Astrocyte (in vitro differentiated cells and primary cell): ENCODE data around the gene LHFPL3. TPM values are rescaled to one million over a fixed set of nuclear protein-coding genes. Genes with fewer than 3 reads are reported as not detected.

Source experiments
- DNase-seq: peaks from one replicate; pipeline ENCODE4 v3.0.0-alpha.2; 2010; ENCODE audit warnings: low read depth
- FAIRE-seq: peaks from 2 replicates; lab custom pipeline; 2011; peaks lifted over from hg19 to GRCh38; lab: Jason Lieb, UNC
- H2AFZ ChIP-seq: 2 replicates; pipeline ENCODE4 v1.6.0; 2012; ENCODE audit warnings: low read depth, low read length, inconsistent platforms
- H3K27ac ChIP-seq: 2 replicates; pipeline ENCODE4 v1.5.1; 2011; ENCODE audit warnings: low read depth, low read length, inconsistent platforms
- H3K27me3 ChIP-seq: 2 replicates; pipeline ENCODE4 v1.6.0; 2011; ENCODE audit warnings: low read length, inconsistent platforms; ENCODE audit not compliant: insufficient read depth
- H3K36me3 ChIP-seq: 2 replicates; pipeline ENCODE4 v1.5.1; 2011; ENCODE audit warnings: low read length, inconsistent platforms; ENCODE audit not compliant: insufficient read depth
- H3K4me1 ChIP-seq: 2 replicates; pipeline ENCODE4 v1.5.1; 2011; ENCODE audit warnings: low read length, inconsistent platforms; ENCODE audit not compliant: insufficient read depth
- H3K4me2 ChIP-seq: 2 replicates; pipeline ENCODE4 v1.6.0; 2012; ENCODE audit warnings: low read length, inconsistent platforms
- H3K4me3 ChIP-seq: 2 replicates; pipeline ENCODE4 v1.5.1; 2011; ENCODE audit warnings: low read depth, mild to moderate bottlenecking, low read length, inconsistent platforms; ENCODE audit not compliant: insufficient read depth
- H3K79me2 ChIP-seq: 2 replicates; pipeline ENCODE4 v1.6.0; 2012; ENCODE audit warnings: mild to moderate bottlenecking, low read length, inconsistent platforms; ENCODE audit not compliant: insufficient read depth
- H3K9ac ChIP-seq: 2 replicates; pipeline ENCODE4 v1.6.0; 2012; ENCODE audit warnings: mild to moderate bottlenecking, low read length, inconsistent platforms
- H3K9me3 ChIP-seq: 2 replicates; pipeline ENCODE4 v1.5.1; 2012; ENCODE audit warnings: low read depth, mild to moderate bottlenecking, low read length, inconsistent platforms; ENCODE audit not compliant: insufficient read depth
- H4K20me1 ChIP-seq: 2 replicates; pipeline ENCODE4 v1.6.0; 2012; ENCODE audit warnings: low read length, inconsistent platforms; ENCODE audit not compliant: insufficient read depth
- H3K27ac Mint-ChIP-seq: one replicate; pipeline ENCODE4 v1.8.0; 2021; ENCODE audit warnings: mild to moderate bottlenecking, mixed read lengths; ENCODE audit not compliant: unreplicated experiment
- H3K27me3 Mint-ChIP-seq: one replicate; pipeline ENCODE4 v1.8.0; 2021; ENCODE audit warnings: low read depth, mixed read lengths; ENCODE audit not compliant: unreplicated experiment
- H3K36me3 Mint-ChIP-seq: one replicate; pipeline ENCODE4 v1.8.0; 2021; ENCODE audit warnings: low read depth, mixed read lengths; ENCODE audit not compliant: unreplicated experiment
- H3K4me1 Mint-ChIP-seq: one replicate; pipeline ENCODE4 v1.8.0; 2021; ENCODE audit warnings: low read depth, mixed read lengths; ENCODE audit not compliant: unreplicated experiment
- H3K4me3 Mint-ChIP-seq: one replicate; pipeline ENCODE4 v1.8.0; 2021; ENCODE audit warnings: mild to moderate bottlenecking, moderate library complexity, mixed read lengths; ENCODE audit not compliant: unreplicated experiment
- H3K9me3 Mint-ChIP-seq: one replicate; pipeline ENCODE4 v1.8.0; 2021; ENCODE audit warnings: mild to moderate bottlenecking, mixed read lengths; ENCODE audit not compliant: unreplicated experiment
- EZH2 ChIP-seq: IDR thresholded peaks from 2 replicates; pipeline ENCODE4 v1.6.1; 2012; ENCODE audit warnings: mild to moderate bottlenecking, low read length, inconsistent platforms; ENCODE audit not compliant: insufficient read depth
- total RNA-seq: library from RNA; stranded (reverse); gene quantifications from 2 replicates; pipeline ENCODE4 v1.2.1, GENCODE V29; 2021
- TF ChIP-seq, protein P1 (sequence below): IDR thresholded peaks from 2 replicates; pipeline ENCODE4 v1.5.1; 2011; ENCODE audit warnings: low read depth, mild to moderate bottlenecking, inconsistent platforms, low read length, moderate library complexity; ENCODE audit not compliant: insufficient read depth

Gene LHFPL3
- total RNA-seq, 1 donor from 2014 or later, result not detected

DNA sequence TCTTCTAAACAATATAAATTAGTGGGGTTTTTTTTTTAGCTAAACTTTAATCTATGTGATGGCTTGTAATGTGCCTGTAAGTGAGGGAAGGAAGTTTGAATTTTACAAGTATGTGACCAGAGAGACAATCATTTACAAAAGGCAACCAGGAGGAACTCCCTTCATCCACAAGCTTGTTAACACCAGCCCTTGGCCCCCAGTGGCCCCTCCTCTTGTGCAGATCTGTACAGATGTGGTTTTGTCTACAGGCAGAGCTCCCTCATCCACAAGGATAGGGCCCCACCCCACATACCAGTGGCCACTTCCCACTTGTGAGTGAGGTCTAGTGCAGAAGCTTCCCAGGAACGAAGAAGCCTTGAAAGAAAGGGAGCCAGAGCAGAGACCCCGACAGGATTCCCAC lies 451.5 kb downstream of the LHFPL3 start:
- Mint-ChIP-seq H3K9me3 (no peaks in the 10 kb centered on the region), H3K4me1 (no peaks in the 10 kb centered on the region), H3K27ac (no peak overlapping the region), H3K27me3 (peaks cover 2% of the 10 kb centered on the region), H3K36me3 (no peaks in the 10 kb centered on the region), H3K4me3 (no peak overlapping the region)
- no peaks in the 10 kb centered on the region for H4K20me1 ChIP-seq
- H3K27ac ChIP-seq, result no peak overlapping the region
- no peak overlapping the region for H3K4me2 ChIP-seq
- H3K4me3 ChIP-seq, result no peak overlapping the region
- H3K9me3 ChIP-seq, result no peaks in the 10 kb centered on the region
- no peaks in the 10 kb centered on the region for H3K27me3 ChIP-seq
- H2AFZ ChIP-seq, result no peak overlapping the region
- no peak overlapping the region for H3K9ac ChIP-seq
- TF ChIP-seq, protein P1, sequence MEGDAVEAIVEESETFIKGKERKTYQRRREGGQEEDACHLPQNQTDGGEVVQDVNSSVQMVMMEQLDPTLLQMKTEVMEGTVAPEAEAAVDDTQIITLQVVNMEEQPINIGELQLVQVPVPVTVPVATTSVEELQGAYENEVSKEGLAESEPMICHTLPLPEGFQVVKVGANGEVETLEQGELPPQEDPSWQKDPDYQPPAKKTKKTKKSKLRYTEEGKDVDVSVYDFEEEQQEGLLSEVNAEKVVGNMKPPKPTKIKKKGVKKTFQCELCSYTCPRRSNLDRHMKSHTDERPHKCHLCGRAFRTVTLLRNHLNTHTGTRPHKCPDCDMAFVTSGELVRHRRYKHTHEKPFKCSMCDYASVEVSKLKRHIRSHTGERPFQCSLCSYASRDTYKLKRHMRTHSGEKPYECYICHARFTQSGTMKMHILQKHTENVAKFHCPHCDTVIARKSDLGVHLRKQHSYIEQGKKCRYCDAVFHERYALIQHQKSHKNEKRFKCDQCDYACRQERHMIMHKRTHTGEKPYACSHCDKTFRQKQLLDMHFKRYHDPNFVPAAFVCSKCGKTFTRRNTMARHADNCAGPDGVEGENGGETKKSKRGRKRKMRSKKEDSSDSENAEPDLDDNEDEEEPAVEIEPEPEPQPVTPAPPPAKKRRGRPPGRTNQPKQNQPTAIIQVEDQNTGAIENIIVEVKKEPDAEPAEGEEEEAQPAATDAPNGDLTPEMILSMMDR, result no peak
- no peak for TF ChIP-seq EZH2
- FAIRE-seq (no peak), DNase-seq (no peak)
- no peaks in the 10 kb centered on the region for H3K36me3 ChIP-seq
- H3K79me2 ChIP-seq, result no peaks in the 10 kb centered on the region
- H3K4me1 ChIP-seq, result no peaks in the 10 kb centered on the region

- Mint-ChIP-seq H3K4me3 (no peak overlapping the region), H3K36me3 (no peaks in the 10 kb centered on the region), H3K27ac (no peak overlapping the region), H3K4me1 (no peaks in the 10 kb centered on the region), H3K27me3 (no peaks in the 10 kb centered on the region), H3K9me3 (no peaks in the 10 kb centered on the region)
- H3K27ac ChIP-seq, result no peak overlapping the region
- no peaks in the 10 kb centered on the region for H4K20me1 ChIP-seq
- H3K4me3 ChIP-seq, result no peak overlapping the region
- FAIRE-seq (no peak), DNase-seq (no peak)
- H3K9me3 ChIP-seq, result no peaks in the 10 kb centered on the region
- no peaks in the 10 kb centered on the region for H3K4me1 ChIP-seq
- TF ChIP-seq, protein P1, result no peak
- TF ChIP-seq EZH2, result no peak
- no peak overlapping the region for H3K4me2 ChIP-seq
- H3K79me2 ChIP-seq, result no peaks in the 10 kb centered on the region
- no peaks in the 10 kb centered on the region for H3K27me3 ChIP-seq
- no peak overlapping the region for H2AFZ ChIP-seq
- H3K36me3 ChIP-seq, result no peaks in the 10 kb centered on the region
- H3K9ac ChIP-seq, result no peak overlapping the region
Observed at GRCh38 chr7:104784686-104785085, 456.3 kb downstream of the LHFPL3 start.

DNA sequence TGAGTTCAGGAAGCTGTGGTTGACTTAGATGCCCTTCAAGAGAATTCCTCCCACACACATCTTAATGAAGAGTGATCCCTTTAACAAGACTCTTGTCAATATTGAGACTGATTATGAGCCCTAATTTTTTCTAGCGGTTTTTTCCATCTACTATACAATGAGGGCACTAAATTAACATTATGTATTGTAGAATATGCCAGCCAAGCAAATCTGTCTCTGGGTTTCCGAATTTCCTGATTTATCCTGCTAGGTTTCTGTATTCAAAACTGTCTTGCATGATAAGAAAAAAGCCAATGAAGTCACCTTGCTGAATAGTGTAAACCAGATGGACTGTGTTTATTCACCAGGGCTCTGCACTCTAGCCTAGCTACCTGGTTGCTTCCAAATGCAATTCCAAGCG lies 461.4 kb downstream of the LHFPL3 start:
- H3K4me2 ChIP-seq, result no peak overlapping the region
- no peak overlapping the region for H3K27ac Mint-ChIP-seq
- no peak overlapping the region for H3K9ac ChIP-seq
- no peaks in the 10 kb centered on the region for H3K36me3 ChIP-seq
- no peak overlapping the region for H3K27ac ChIP-seq
- H3K27me3 Mint-ChIP-seq, result no peaks in the 10 kb centered on the region
- H3K4me1 ChIP-seq, result peaks cover 8% of the 10 kb centered on the region
- no peak overlapping the region for H3K4me3 ChIP-seq
- no peaks in the 10 kb centered on the region for H3K79me2 ChIP-seq
- no peak overlapping the region for H2AFZ ChIP-seq
- H3K4me1 Mint-ChIP-seq, result peaks cover 12% of the 10 kb centered on the region
- H3K4me3 Mint-ChIP-seq, result no peak overlapping the region
- DNase-seq (no peak), FAIRE-seq (no peak)
- no peaks in the 10 kb centered on the region for H3K9me3 Mint-ChIP-seq
- no peaks in the 10 kb centered on the region for H4K20me1 ChIP-seq
- TF ChIP-seq, protein P1, result no peak
- no peak for TF ChIP-seq EZH2
- H3K9me3 ChIP-seq, result no peaks in the 10 kb centered on the region
- no peaks in the 10 kb centered on the region for H3K27me3 ChIP-seq
- no peaks in the 10 kb centered on the region for H3K36me3 Mint-ChIP-seq
